Left hindlimb (tissue), 1 donor: ENCODE data around the gene DTYMK.
A peak's percentile ranks its signal among the peaks of the same experiment; 100 is the strongest.
"Not testable (repeated sequence)": the region's sequence is repeated elsewhere in the genome, so short reads cannot be mapped to it uniquely, and the experiment has no call there.

Experiments
- DNase-seq: peaks from one replicate; pipeline ENCODE4 v3.0.0-alpha.2; 2018

DTYMK gene, protein sequence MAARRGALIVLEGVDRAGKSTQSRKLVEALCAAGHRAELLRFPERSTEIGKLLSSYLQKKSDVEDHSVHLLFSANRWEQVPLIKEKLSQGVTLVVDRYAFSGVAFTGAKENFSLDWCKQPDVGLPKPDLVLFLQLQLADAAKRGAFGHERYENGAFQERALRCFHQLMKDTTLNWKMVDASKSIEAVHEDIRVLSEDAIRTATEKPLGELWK

DNA sequence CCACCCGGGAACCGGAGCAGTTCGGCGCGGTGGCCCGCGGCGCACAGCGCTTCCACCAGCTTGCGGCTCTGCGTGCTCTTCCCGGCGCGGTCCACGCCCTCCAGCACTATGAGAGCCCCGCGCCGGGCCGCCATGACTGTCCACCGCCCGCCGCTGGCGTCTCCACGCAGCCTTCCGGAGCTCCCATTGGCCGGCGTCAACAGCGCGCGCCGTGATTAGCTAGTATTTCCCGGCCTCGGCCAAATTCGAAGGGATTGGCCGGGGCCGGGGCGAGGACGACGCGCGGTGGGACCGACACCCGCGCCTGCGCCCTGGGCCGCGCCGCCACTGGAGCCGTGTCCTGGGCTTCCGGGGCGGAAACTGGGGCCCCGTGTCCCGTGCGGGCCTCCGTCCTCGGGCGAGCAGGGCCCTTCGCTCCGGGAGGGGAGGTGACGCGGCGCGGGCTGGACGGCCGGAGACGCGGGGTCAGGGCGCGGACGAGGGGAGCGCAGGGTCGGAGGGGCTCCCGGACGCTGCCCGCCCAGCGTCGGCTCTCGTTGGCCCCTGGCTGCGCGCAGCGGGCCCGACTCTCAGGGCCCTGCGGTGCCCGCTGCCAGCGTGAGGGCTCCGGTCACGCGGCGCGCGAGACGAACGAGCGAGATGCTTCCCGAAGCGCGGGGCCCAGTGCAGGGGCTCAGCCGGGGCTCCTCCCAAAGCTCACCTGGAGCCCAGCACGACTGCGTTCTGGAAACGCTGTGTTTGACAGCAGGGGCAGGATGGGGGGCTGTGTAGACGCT lies at the start of gene DTYMK:
Gene DTYMK, minus strand, starts transcription at position 166 of the 776 bp plus-strand sequence. Its CDS starts 32 bp downstream, at position 134.
- peak; percentile 98 for DNase-seq

DNA sequence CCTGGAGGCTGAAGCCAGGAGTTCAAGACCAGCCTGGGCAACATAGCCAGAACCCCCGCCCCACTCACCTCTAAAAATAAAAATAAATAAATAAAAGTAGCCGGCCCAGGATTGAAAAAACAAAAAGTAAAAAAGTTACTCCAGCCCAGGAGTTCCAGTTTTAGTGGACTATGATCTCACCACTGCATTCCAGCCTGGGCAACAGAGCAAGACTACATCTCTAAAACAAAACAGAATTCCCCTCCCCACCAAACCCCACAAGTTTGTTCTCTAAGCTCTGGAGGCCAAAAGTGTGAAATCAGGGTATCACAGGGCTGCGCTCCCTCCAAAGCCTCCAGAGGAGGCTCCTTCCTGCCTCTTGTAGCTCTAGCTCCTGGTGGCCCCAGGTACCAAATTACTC lies 49.5 kb upstream of the DTYMK start:
- no peak for DNase-seq

DNA sequence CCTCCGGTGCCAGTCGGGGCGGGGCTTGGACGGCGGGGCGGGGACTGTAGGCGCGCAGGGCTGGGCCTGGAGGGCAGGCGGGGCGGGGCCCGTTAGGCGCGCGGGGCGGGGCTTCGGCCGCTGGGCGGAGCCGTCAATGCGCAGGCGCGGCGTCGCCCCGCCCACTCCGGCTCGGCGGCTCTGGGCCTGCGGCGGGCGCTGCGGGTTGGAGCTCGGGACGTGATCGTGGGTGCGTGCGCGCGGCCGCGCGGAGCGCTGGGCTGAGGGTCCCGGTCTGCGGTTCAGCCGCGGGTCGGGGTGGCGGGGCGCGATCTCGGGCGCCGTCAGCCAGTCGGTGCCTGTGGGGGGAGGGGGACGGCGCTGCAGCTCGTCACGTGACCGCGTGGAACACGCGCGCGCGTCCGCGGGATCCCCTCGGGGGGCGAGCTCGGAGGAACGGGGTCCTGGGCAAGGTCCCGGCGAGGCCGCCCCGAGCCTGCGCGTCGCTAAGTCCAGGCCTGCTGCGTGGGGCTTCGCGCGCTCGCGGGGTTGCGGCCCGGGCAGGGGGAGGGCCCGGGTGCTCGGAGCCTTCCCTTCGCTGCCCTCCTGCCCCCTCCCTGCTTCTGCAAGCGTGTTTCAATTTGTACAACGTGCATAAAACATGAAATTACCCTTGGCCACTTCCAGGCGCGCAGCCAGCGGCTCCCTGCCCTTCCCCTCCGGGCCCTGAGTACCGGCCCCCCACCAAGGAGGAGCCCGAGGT lies 48.0 kb upstream of the DTYMK start, which contains the start of gene D2HGDH:
Gene D2HGDH, plus strand, starts transcription at position 164 of the 742 bp plus-strand sequence. CDS start 595 bp downstream, outside the sequence.
- DNase-seq = peak; percentile 92

DNA sequence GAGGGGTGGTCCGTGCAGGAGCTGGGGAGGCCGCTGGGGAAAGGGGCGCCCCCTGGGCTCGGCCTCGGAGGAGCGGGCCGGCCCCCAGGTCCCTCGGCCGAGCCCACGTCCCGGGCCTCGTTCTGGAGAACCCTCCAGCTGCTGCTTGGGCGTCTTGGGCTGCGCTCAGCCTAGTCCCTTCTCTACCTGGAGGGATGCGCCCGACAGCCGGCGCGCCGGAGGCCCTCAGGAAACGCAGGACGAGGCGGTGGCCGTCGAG lies 47.5 kb upstream of the DTYMK start:
- no peak for DNase-seq

DNA sequence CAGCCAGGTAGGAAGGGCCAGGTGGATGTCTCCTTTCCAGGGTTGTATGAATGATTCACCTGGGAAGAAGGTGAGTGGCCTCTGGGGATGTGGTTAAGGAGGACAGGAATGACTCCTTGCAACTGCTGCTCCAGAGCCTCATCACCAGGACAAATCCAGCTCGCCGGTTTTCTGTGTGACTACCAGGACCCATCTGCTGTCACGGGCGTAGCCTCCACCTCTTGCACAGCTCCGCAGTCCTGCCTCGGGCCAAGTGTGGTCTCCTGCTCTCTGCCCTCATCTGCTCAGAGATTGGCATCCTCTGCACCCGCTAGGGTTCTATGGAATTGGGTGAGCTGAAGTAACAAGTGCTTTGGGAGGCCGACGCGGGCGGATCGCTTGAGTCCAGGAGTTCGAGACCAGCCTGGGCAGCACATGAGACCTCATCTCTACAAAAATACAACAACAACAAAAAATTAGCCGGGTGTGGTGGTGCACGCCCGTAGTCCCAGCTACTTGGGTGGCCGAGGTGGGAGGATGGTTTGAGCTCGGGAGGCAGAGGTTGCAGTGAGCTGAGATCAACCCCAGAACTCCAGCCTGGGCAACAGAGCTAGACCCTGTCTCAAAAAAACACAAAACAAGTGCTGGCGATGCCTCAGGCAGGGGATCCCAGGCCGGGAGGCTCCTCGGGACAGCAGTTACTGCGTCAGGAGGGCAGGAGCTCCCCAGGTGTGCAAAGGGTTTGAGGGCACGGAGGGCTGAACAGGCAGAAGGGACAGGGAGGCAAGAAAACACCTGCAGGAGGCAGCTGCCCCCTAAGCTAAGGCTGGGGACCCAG lies 47.0 kb upstream of the DTYMK start:
- no peak for DNase-seq

DNA sequence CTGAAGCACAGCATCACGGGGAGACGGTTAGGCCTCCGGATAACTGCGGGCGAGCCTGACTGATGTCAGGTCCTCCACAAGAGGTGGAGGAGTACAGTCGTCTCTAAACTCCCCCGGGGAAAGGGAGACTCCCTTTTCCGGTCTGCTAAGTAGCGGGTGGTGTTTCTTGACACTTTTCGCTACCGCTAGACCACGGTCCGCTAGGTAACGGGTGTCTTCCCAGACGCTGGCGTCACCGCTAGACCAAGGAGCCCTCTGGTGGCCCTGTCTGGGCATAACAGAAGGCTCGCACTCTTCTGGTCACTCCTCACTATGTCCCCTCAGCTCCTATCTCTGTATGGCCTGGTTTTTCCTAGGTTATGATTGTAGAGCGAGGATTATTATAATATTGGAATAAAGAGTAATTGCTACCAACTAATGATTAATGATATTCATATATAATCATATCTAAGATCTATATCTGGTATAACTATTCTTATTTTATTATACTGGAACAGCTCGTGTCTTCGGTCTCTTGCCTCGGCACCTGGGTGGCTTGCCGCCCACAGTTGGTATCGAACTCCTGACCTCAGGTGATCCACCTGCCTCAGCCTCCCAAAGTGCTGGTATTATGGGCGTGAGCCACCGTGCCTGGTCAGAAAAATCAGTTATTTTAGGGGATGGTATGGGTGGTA lies 46.0 kb upstream of the DTYMK start:
- DNase-seq = not testable (repeated sequence)

DNA sequence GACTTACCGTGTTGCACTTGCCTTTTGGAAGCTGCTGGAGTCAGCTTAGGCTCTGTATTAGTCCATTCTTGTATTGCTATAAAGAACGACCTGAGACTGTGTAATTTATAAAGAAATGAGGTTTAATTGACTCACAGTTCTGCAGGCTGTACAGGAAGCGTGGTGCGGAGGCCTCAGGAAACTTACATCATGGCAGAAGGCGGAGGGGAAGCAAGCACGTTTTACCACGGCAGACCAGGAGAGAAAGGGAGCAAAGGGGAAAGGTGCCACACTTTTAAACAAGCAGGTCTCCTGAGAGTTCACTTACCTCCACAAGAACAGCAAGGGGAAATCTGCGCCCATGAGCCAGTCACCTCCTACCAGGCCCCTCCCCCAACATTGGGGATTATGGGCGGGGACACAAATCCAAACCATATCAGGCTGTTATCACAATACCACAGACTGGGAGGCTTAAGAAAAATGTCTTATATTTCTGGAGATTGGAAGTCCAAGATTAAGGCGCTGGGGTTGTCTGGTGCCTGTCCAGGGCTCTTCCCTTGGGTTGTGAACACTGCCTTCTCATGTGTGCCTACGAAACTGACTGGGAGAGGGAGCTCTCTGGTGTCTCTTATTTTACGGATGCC lies 44.2 kb upstream of the DTYMK start:
- DNase-seq = no peak

DNA sequence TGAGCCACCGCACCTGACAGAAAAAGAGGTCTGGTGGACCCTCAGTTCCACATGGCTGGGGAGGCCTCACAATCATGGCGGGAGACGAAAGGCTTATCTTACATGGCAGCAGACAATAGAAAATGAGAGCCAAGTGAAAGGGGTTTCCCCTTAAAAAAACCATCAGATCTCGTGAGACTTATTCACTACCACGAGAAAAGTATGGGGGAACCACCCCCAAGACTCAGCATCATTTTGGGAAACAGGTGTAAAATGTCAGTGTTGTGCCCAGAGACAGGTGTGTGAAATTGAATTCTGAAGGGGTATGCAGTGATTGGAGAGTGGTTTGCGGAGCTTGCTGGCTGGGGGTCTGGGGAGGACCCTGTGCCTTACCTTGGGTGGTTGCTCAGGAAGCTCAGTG lies 43.3 kb upstream of the DTYMK start:
- DNase-seq = no peak

DNA sequence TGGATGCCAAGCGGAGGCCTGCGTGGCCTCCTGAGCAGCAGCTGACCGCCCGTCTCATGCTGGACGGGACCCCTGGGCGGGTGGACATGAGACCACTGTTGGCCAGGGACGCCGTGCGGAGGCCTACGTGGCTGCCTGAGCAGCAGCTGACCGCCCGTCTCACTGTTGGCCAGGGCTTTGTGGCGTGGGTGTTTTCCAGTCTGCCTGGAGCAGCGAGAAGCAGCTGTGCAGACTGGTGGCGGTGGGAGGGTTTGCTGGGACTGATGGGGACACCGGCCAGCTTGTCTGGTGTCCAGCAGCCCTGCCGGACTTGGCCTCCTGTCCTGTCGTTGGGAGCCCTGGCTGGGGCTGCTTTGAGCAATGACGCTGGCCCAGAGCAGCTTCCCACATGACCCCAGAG lies 42.0 kb upstream of the DTYMK start:
- no peak for DNase-seq

DNA sequence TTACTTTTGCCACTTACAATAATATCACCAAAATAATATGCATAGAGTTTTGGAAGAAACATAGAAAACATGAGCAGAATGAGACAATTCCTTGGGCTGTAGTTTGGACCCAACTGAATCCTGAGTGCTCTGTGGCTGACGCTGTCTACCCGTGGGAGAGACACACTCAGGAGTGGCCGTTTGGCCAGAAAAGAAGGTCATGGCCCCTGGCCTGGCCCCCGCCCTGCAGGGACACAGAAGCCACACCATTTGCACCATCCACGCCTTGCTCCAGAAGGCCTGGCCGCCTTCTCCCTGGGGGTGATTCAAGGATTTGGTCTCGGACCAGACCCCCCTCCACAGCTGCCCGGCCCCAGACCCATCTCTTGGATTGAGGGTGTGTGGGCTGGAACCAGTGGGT lies 41.4 kb upstream of the DTYMK start:
- no peak for DNase-seq

DNA sequence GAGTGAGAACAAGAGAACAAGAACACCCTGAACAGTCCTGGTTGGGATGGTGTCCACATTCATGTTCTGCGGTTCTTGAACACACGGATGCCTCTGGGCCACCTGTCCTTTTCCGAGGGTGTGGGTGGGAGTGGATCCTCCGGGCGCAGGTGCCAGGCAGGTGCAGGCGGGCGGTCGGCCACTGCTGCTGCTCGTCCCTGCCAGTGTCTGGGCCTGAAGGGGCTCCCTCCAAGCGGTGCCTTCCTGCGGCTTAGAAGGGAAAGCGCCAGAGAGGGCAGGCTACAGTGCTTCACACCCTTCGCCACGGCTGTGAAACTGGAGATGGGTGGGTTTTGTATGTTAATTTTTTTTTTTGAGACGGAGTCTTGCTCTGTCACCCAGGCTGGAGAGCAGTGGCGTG lies 39.8 kb upstream of the DTYMK start:
- no peak for DNase-seq

DNA sequence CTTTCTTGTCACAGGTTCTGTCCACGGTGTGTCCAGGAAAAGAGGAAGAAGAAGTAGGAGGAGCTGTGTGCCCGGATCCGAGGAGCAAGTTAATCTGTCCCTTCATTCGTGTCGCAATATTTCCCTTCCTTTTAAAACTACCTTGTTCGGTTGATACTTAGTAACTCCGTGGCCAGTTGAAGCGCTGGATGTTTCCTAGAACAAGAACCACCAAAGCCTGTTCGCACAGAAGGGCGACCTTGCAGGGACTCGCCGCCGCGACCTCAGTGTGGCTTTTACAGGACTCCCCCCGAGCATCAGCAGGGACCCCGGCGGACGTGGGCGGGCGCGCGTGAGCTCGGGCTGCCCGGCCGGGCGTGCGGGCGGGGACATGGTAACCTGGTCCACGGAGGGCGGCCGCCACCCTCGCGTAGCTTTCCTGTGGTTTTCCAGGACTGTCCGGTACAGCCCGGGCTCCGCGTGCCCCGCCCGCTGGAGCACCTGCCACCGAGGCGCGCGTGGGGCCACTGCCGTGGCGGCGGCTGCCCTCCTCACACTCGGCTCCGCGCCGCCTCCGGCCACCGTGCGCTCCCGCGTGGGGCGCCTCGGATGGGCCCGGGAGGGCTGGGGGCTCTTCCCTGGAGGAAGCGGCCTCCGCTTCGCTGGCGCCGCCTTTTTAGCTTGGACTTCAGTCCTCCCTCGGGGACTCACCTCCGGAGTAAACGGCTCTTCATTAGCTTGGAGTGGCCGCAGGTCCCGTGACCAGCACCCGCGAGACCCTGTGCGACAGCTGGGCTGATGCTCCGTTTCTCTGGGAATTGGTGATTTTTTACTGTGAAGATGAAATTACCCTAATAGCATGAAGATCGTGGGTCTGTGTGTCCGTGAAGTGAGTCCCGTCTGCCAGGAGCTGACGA lies 38.6 kb upstream of the DTYMK start:
- no peak for DNase-seq

DNA sequence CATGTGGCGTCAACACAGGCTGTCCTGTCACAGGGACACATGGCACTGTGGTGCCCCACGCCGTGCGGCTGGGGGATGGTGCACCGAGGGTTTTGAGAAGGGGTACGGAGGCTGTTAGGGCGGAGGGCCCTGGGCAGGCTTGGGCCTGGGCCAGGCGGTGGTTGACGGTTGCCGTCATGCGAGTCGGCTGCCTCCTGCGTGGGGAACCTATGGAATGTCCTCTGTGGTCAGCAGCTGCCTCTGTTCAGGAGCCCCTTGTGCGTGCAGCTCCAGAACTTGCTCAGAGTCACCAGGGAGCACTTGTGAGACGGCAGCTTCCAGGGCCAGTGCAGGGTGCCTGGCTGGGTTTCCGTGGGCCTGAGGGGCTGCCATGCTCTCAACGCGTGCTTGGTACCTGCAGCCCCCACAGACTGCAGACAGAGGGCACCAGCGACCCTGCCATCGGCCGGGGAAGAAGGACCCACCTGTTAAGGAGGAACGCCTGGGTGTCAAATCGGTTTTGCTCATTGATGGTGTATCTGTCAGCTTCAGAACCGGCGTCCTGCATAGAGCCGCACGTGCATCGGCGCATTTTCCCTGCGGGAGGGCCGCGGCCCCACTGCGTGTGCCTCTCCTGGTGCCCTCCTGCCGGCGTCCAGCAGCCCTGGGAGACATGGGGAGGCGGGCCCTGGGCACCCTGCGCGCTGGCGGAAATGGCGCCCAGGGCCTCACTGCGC lies 37.8 kb upstream of the DTYMK start:
- no peak for DNase-seq

DNA sequence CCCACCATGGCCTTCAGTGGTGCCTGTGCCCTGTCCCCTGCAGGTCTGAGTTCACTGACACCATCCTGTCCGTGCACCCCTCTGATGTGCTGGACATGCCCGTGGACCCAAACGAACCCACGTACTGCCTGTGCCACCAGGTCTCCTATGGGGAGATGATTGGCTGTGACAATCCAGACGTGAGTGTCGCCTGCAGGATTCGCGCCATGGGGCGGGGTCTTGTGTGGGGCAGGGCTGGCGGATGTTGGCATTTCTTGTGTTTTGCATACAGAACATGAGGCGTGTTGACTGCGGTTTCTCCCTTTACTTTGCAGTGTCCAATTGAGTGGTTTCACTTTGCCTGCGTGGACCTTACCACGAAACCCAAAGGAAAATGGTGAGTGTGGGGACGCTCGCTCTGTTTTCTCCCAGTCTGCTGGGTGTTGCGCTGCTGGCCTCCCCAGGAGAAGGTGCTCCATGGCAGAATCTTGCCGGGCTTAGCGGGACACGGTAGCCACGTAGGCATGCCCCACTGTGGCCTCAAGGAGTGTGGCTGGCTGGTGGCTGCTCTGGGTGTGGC lies 36.4 kb upstream of the DTYMK start:
- DNase-seq = no peak

DNA sequence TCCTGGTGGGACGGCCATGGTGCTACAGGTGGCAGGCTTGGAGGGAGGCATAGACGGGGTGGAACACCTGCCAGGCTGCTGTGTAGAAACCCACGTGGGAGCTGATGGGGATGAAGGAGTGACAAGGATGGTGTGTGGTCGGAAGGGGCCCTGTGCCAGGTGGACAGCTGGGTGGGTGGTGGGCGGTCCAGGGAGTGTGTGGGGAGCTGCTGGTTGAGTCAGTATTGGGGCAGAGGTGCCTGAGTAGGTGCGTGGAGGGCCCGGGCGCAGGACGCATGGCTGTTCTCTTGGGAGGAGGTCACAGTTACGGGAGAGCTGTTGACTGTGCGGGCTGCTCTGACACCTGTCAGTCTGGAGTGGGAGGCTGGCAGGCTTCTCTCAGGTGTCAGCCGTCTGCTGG lies 35.2 kb upstream of the DTYMK start:
- no peak for DNase-seq

DNA sequence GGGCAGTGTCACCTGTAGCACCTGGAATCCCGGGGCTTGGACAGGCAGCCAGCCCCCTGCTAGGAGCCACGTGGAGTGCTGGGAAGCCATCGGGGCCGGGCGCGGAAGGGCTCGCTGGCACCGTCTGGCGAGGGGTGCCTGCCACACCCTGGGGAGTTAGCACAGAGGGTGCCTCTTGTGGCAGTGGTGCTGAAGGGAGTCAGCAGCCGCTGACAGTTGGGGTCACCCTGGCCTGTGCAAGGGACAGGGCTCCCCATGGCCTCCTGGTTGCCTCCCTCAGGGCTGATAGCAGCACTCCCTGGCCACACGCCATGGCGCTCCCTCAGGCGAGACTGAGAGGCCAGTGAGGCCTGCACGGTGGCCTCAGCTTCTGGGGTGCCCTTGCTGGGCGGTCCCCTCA lies 33.9 kb upstream of the DTYMK start:
- no peak for DNase-seq

DNA sequence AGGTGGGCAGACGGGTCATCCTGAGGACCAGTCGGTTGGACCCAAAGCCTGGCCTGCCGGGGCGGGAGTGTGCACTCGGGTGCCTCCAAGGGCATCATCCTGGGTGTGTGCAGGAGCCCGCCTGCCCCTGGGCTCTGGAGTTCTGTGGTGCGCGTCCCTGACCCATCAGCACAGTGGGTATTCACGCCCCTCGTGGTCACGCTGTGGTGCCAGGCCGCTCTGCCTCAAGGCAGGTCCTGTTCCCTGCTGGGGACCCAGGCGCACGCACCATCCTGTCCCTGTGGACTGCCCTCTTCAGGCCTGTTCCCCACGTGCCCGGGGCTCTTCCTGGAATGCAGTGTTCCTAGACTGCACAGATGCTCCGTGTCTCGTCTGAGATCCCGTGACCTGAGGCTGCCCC lies 33.5 kb upstream of the DTYMK start:
- DNase-seq = no peak

DNA sequence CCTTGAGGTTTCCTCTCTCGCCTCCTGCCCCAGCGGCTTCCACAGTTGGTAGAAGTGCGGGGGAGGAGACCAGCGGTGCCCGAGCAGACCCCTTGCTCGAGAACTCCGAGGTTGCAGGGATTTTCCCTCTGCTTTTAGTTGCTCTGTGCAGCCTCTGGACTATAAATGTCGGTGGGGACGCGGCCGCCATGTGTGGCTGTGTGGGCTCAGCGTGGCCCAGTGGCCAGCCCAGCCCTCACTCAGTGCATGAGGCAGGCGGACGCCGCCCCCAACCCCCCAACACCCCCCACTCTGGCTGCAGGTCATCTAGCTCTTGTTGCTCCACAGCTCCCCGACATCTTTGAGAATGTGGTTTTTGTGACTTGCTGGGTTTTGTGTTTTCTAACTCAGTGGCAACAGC lies 32.5 kb upstream of the DTYMK start:
- no peak for DNase-seq

DNA sequence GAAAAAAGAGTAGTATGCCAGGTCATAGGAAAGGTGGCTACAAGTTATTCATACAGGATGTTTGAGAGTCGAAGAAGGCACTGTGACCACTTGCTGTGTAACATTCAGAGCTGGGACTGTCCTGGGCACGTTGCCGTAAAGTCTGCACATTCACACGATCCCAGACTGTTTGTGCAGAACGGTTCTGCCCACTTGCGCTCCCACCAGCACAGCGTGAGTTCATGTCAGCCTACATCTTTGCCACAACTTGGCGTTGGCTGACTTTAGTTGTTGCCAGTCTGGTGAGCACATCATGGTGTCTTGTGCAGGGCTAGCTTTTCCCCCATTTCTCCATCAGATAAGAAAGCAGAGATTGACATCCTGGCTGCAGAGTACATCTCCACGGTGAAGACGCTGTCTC lies 22.3 kb upstream of the DTYMK start:
- no peak for DNase-seq

DNA sequence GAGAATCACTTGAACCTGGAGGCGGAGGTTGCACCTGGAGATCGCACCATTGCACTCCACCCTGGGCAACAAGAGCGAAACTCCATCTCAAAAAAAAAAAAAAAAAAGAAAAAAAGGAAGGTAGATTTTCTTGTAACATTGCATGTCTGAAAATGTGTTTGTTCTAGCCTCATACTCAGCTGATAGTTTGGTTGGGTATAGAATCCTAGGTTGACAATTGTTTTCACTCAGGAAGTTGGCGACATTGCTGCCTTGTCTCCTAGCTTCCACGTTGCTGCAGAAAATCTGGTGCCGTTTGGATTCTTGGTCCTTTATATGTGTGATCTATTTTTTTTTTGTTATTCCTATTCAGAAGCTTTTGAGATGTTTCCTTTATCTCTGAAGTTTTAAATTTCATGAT lies 19.9 kb upstream of the DTYMK start:
- DNase-seq = no peak
